HepG2 (cell line): ENCODE data around the gene TNP2. TPM values are rescaled to one million over a fixed set of nuclear protein-coding genes. Genes with fewer than 3 reads are reported as not detected.

Source experiments
- ATF2 ChIP-seq: sonication (generic); formaldehyde crosslinking; IDR thresholded peaks from 2 replicates; pipeline ENCODE4 v1.4.0; 2020; ENCODE audit warnings: missing genetic modification reagents
- CEBPG ChIP-seq: IDR thresholded peaks from 2 replicates; pipeline ENCODE4 v1.6.1; 2016
- ERF ChIP-seq: IDR thresholded peaks from 2 replicates; pipeline ENCODE4 v1.6.1; 2018; ENCODE audit warnings: missing biosample characterization, missing genetic modification reagents
- GFI1 ChIP-seq: sonication (generic); formaldehyde crosslinking; IDR thresholded peaks from 2 replicates; pipeline ENCODE4 v1.5.0; 2020; ENCODE audit warnings: missing genetic modification reagents, mild to moderate bottlenecking, borderline replicate concordance
- LCORL ChIP-seq, 2 experiments: fragments of 450-650 bp in 1 of 2; sonication (generic) in 1 of 2; formaldehyde crosslinking in 1 of 2; IDR thresholded peaks; 2 replicates each; pipeline versions ENCODE4 v1.5.0 to v1.6.1; 2017 to 2020; ENCODE audit warnings: antibody characterized with exemption in 1 of 2, missing genetic modification reagents in 1 of 2
- MZF1 ChIP-seq: sonication (generic); formaldehyde crosslinking; IDR thresholded peaks from 2 replicates; pipeline ENCODE4 v1.8.1; 2023; ENCODE audit warnings: mild to moderate bottlenecking, missing genetic modification reagents, borderline replicate concordance
- ONECUT2 ChIP-seq: sonication (generic); formaldehyde crosslinking; IDR thresholded peaks from 2 replicates; pipeline ENCODE4 v1.4.0; 2020; ENCODE audit warnings: missing genetic modification reagents
- SALL2 ChIP-seq: sonication (generic); formaldehyde crosslinking; IDR thresholded peaks from 2 replicates; pipeline ENCODE4 v1.8.1; 2023; ENCODE audit warnings: mild to moderate bottlenecking, missing genetic modification reagents, inconsistent platforms
- SKI ChIP-seq: fragments of 450-650 bp; IDR thresholded peaks from one replicate; pipeline ENCODE4 v1.6.1; 2018; ENCODE audit warnings: mild to moderate bottlenecking; ENCODE audit not compliant: partially characterized antibody
- SP4 ChIP-seq: sonication (generic); formaldehyde crosslinking; IDR thresholded peaks from 2 replicates; pipeline ENCODE4 v1.8.1; 2023; ENCODE audit warnings: mild to moderate bottlenecking, missing genetic modification reagents
- SRSF4 ChIP-seq: fragments of 200-400 bp; formaldehyde crosslinking; IDR thresholded peaks from one replicate; pipeline ENCODE4 v1.6.1; 2018; ENCODE audit warnings: mild to moderate bottlenecking, low read depth, low read length, moderate library complexity; ENCODE audit not compliant: poor library complexity, severe bottlenecking
- TFDP2 ChIP-seq: sonication (generic); formaldehyde crosslinking; IDR thresholded peaks from 2 replicates; pipeline ENCODE4 v1.4.0; 2020; ENCODE audit warnings: missing genetic modification reagents
- XRCC5 ChIP-seq: fragments of 200-400 bp; formaldehyde crosslinking; optimal IDR thresholded peaks from 2 replicates; pipeline ENCODE3; 2017; ENCODE audit warnings: mild to moderate bottlenecking, low read length
- ZBTB43 ChIP-seq: sonication (generic); formaldehyde crosslinking; conservative IDR thresholded peaks from 2 replicates; pipeline ENCODE4 v1.4.0; 2020; ENCODE audit warnings: missing genetic modification reagents
- ZNF232 ChIP-seq: sonication (generic); formaldehyde crosslinking; IDR thresholded peaks from 2 replicates; pipeline ENCODE4 v1.4.0; 2020; ENCODE audit warnings: missing genetic modification reagents, borderline replicate concordance
- ZNF326 ChIP-seq: sonication (generic); formaldehyde crosslinking; IDR thresholded peaks from 2 replicates; pipeline ENCODE4 v1.4.0; 2020; ENCODE audit warnings: missing genetic modification reagents, borderline replicate concordance
- ZNF414 ChIP-seq: sonication (generic); formaldehyde crosslinking; IDR thresholded peaks from 2 replicates; pipeline ENCODE4 v1.5.0; 2020; ENCODE audit warnings: missing genetic modification reagents
- ZNF550 ChIP-seq: sonication (generic); formaldehyde crosslinking; IDR thresholded peaks from 2 replicates; pipeline ENCODE4 v1.4.0; 2020; ENCODE audit warnings: mild to moderate bottlenecking, missing genetic modification reagents, borderline replicate concordance
- ZNF607 ChIP-seq: sonication (generic); formaldehyde crosslinking; IDR thresholded peaks from 2 replicates; pipeline ENCODE4 v1.5.1; 2020; ENCODE audit warnings: missing genetic modification reagents, mild to moderate bottlenecking, borderline replicate concordance
- ZNF781 ChIP-seq: sonication (generic); formaldehyde crosslinking; IDR thresholded peaks from 2 replicates; pipeline ENCODE4 v1.5.1; 2020; ENCODE audit warnings: borderline replicate concordance, mild to moderate bottlenecking, missing genetic modification reagents; ENCODE audit errors: not compliant biosample characterization
- polyA plus RNA-seq, 8 experiments: library from polyadenylated mRNA; depleted of rRNA in 3 of 8; stranded (reverse) in 7 of 8; unstranded in 1 of 8; fragments of >200 nt; fragmentation: Illumina TruSeq in 4 of 8; extraction: Trizol in 4 of 8; gene quantifications; 2 replicates each; pipeline versions ENCODE4 v1.2.1 to v1.2.3, GENCODE V29; 2011 to 2016; ENCODE audit warnings: low read depth in 4 of 8, missing spikeins in 1 of 8, mixed read lengths in 1 of 8; ENCODE audit not compliant: insufficient read depth in 1 of 8
- total RNA-seq, 5 experiments: library from RNA; depleted of rRNA; stranded (reverse); fragments of >200 nt; fragmentation: Illumina TruSeq; extraction: Trizol; gene quantifications; 2 replicates each; pipeline ENCODE4 v1.2.3, GENCODE V29; 2016; ENCODE audit warnings: low read depth in 1 of 5
- TF ChIP-seq, protein P1 (sequence below): IDR thresholded peaks from 2 replicates; pipeline ENCODE4 v1.6.1; 2016

TNP2 gene
- total and polyA plus RNA-seq, 2 of the 13 experiments (the other 11 are each of a cell fraction or from before 2014, with no cell fraction given) = not detected

- no peak for TF ChIP-seq GFI1
- TF ChIP-seq ERF (CRISPR knock-in tag) = 0 out of 2 replicates have a peak, but pooled peaks have one; percentile 21
- TF ChIP-seq SP4 = peak; percentile 49; the same call in 1 of the 2 replicates
- TF ChIP-seq ZNF414 (CRISPR knock-in tag) = peak; percentile 88; the same call in 1 of the 2 replicates
- no peak for TF ChIP-seq LCORL (IDR thresholded peaks at IDR 0.05)
- peak; percentile 69 for TF ChIP-seq LCORL (CRISPR knock-in tag; IDR thresholded peaks at IDR 0.05)
- TF ChIP-seq ZNF326 (CRISPR knock-in tag) = no peak
- 0 out of 2 replicates have a peak, but pooled peaks have one; percentile 61 for TF ChIP-seq ATF2 (CRISPR knock-in tag)
- TF ChIP-seq ZNF550 (CRISPR knock-in tag) = peak; percentile 77; the same call in 1 of the 2 replicates
- TF ChIP-seq, protein P1, sequence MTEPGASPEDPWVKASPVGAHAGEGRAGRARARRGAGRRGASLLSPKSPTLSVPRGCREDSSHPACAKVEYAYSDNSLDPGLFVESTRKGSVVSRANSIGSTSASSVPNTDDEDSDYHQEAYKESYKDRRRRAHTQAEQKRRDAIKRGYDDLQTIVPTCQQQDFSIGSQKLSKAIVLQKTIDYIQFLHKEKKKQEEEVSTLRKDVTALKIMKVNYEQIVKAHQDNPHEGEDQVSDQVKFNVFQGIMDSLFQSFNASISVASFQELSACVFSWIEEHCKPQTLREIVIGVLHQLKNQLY (CRISPR knock-in tag) = peak; percentile 46; the same call in 1 of the 2 replicates
- no peak for TF ChIP-seq SRSF4
- peak; percentile 76 for TF ChIP-seq SKI
- TF ChIP-seq ZNF607 = peak; percentile 23
- TF ChIP-seq TFDP2 (CRISPR knock-in tag) = peak; percentile 50; the same call in 1 of the 2 replicates
- peak; percentile 81 for TF ChIP-seq XRCC5
- 0 out of 2 replicates have a peak, but pooled peaks have one; percentile 61 for TF ChIP-seq MZF1 (CRISPR knock-in tag)
- peak; percentile 51 for TF ChIP-seq ZNF781 (CRISPR knock-in tag)
- TF ChIP-seq SALL2 (CRISPR knock-in tag) = peak; percentile 91
- no peak for TF ChIP-seq ONECUT2
- TF ChIP-seq ZNF232 = 0 out of 2 replicates have a peak, but pooled peaks have one; percentile 67
- peak; percentile 36; the same call in 1 of the 2 replicates for TF ChIP-seq CEBPG
- peak; percentile 77; the same call in 1 of the 2 replicates for TF ChIP-seq ZBTB43 (CRISPR knock-in tag)
Measured at GRCh38 chr16:11297492-11298142, 28.5 kb upstream of the TNP2 start (continued).
